K562 treated with DMSO at 1 percent for 12 hours (cell line): Measurements from ENCODE around the gene KRTAP21-1. TPM values are rescaled to one million over a fixed set of nuclear protein-coding genes. Genes with fewer than 3 reads are reported as not detected.

Source experiments
- total RNA-seq: library from RNA; unstranded; fragments of 300-600 nt; gene quantifications from 2 replicates; pipeline ENCODE4 v1.2.3, GENCODE V29; 2022; ENCODE audit not compliant: insufficient read depth

KRTAP21-1 gene
- total RNA-seq: not detected in 2 replicates

GRCh38 chr21:30755328-30755727 lies at the start of gene KRTAP21-1:
Gene KRTAP21-1, minus strand, starts transcription at chr21:30755428. Its CDS starts 50 bp downstream, at chr21:30755378.

GRCh38 chr21:30747159-30747558 lies 8.1 kb downstream of the KRTAP21-1 start, which contains the start of gene KRTAP21-2:
Gene KRTAP21-2, minus strand, starts transcription at chr21:30747259. Its CDS starts 57 bp downstream, at chr21:30747202.

GRCh38 chr21:30718239-30718909 lies 36.9 kb downstream of the KRTAP21-1 start, which contains the start of gene KRTAP21-3:
Gene KRTAP21-3, minus strand, starts transcription at chr21:30718777. Its CDS starts 18 bp downstream, at chr21:30718759.

Other genes starting within 250 kb of the KRTAP21-1 start
- gene KRTAP19-6, start 213.6 kb downstream of the KRTAP21-1 start, total RNA-seq: not detected in 2 replicates
- not detected in 2 replicates for gene KRTAP19-7, start 194.1 kb downstream of the KRTAP21-1 start, total RNA-seq
- not detected in 2 replicates for gene KRTAP22-2, start 165.0 kb downstream of the KRTAP21-1 start, total RNA-seq
- gene KRTAP6-3, start 163.0 kb downstream of the KRTAP21-1 start, total RNA-seq: not detected in 2 replicates
- not detected in 2 replicates for gene KRTAP6-2, start 156.5 kb downstream of the KRTAP21-1 start, total RNA-seq
- gene KRTAP22-1, start 154.3 kb downstream of the KRTAP21-1 start, total RNA-seq: not detected in 2 replicates
- not detected in 2 replicates for gene KRTAP6-1, start 141.5 kb downstream of the KRTAP21-1 start, total RNA-seq
- not detected in 2 replicates for gene KRTAP20-1, start 139.0 kb downstream of the KRTAP21-1 start, total RNA-seq
- not detected in 2 replicates for gene KRTAP20-4, start 134.8 kb downstream of the KRTAP21-1 start, total RNA-seq
- not detected in 2 replicates for gene KRTAP20-2, start 120.2 kb downstream of the KRTAP21-1 start, total RNA-seq
- gene KRTAP20-3, start 112.6 kb downstream of the KRTAP21-1 start, total RNA-seq: not detected in 2 replicates
- gene KRTAP21-3, start 36.7 kb downstream of the KRTAP21-1 start, total RNA-seq: not detected in 2 replicates
- gene KRTAP21-2, start 8.2 kb downstream of the KRTAP21-1 start, total RNA-seq: not detected in 2 replicates
- not detected in 2 replicates for gene KRTAP8-1, start 57.8 kb upstream of the KRTAP21-1 start, total RNA-seq
- gene KRTAP7-1, start 74.3 kb upstream of the KRTAP21-1 start, total RNA-seq: not detected in 2 replicates
- gene KRTAP11-1, start 126.2 kb upstream of the KRTAP21-1 start, total RNA-seq: not detected in 2 replicates